OCI-LY3 (cell line): ENCODE data around the gene PIK3CD.

Source experiments
- EZH2phosphoT487 ChIP-seq: fragments of 200-600 bp; shearing (Covaris generic); IDR thresholded peaks from 2 replicates; pipeline ENCODE4 v1.6.1; 2018; ENCODE audit warnings: antibody characterized with exemption, mixed run types, low read depth
- TF ChIP-seq, protein P1 (sequence below): fragments of 200-600, 300-600 bp; sonication (generic); IDR thresholded peaks from 2 replicates; pipeline ENCODE4 v1.5.1; 2014; ENCODE audit warnings: antibody characterized with exemption, low read length, low read depth

DNA sequence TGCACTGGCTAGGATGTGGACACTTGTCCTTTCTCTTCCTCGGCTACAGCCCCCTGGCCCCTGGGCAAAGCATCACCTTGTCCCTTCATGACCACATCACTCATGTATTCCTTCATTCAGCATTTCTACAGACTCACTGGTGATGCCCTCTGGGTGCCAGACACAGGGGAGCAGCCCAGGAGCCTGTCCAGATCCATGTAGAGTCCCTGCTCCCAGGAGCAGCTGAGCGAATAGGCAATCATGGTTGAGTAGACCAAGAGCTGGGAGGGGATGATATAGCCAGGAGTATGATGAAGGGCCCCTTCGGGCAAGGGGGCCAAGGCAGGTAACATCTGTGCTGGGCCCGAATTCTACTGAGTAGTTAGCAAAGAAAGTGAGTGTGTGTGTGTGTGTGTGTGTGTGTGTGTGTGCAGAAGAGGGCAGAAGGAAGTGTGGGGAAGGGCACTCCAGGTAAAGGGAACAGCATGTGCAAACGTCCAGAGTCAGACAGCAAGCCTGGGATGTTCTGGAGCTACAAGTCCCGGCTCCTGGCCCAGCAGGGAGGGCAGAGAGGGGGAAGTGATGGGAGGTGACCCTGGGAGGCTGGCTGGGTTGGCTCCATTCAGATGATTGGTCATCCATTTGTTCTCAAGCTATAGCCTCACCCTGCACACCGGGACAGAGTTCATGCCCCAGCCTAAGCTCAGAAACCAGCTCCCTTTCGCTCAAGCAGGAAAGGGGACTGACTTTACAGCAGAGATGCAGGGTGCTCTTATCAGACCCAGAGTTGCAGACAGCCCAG lies 21.0 kb upstream of the PIK3CD start:
- TF ChIP-seq, protein P1, sequence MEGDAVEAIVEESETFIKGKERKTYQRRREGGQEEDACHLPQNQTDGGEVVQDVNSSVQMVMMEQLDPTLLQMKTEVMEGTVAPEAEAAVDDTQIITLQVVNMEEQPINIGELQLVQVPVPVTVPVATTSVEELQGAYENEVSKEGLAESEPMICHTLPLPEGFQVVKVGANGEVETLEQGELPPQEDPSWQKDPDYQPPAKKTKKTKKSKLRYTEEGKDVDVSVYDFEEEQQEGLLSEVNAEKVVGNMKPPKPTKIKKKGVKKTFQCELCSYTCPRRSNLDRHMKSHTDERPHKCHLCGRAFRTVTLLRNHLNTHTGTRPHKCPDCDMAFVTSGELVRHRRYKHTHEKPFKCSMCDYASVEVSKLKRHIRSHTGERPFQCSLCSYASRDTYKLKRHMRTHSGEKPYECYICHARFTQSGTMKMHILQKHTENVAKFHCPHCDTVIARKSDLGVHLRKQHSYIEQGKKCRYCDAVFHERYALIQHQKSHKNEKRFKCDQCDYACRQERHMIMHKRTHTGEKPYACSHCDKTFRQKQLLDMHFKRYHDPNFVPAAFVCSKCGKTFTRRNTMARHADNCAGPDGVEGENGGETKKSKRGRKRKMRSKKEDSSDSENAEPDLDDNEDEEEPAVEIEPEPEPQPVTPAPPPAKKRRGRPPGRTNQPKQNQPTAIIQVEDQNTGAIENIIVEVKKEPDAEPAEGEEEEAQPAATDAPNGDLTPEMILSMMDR = no peak
- no peak for TF ChIP-seq EZH2phosphoT487
